Femur (tissue), 1 donor: ENCODE data around the gene WDHD1.
"Not testable (repeated sequence)": the region's sequence is repeated elsewhere in the genome, so short reads cannot be mapped to it uniquely, and the experiment has no call there.

Experiments used
- DNase-seq: peaks from one replicate; pipeline ENCODE4 v3.0.0-alpha.2; 2017

Gene WDHD1

GRCh38 chr14:54952803-54953202 lies 74.1 kb downstream of the WDHD1 start:
- not testable (repeated sequence) for DNase-seq

DNA sequence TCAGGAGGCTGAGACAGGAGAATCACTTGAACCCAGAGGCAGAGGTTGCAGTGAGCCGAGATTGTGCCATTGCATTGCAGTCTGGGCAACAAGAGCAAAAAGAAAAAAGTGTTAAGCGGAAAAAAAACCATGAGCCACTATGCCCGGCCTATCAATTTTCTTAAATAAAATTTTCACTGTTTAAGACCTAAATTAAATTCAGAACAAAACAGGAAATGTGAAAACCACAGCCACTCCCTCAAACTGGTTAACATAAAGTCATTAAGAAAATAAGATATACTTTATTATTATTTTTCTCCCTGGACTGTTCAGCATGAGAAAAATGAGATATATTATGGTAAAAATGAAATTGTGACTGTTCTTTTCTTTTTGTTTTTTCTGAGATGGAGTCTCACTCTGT lies 79.7 kb downstream of the WDHD1 start:
- DNase-seq: no peak

- no peak for DNase-seq
Measured at GRCh38 chr14:54946500-54946899, 80.4 kb downstream of the WDHD1 start.

DNA sequence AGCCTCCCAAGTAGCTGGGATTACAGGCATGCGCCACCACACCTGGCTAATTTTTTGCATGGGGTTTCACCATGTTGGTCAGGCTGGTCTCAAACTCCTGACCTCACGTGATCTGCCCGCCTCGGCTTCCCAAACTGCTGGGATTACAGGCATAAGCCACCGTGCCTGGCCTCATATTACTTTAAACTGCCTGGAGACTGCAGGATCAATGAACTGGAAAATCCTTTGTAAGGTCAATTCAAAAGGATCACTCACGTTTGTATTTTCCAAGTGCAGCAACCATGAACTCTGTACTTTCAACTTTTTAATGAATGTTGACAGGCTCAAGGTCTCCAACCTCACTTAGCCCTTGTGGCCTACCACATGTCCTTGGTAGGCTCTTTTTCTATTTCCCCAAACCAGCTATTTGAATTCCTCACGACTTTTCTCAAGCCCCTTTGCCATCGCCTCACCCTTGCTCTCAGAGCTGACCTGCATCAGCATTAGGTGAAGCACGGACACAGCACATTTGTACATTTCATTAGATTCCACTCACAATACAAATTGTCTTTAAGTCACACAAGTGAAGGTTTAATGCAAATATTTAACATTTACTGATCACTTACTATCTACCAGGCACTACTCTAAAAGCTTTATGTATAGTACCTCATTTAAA lies 82.0 kb downstream of the WDHD1 start:
- DNase-seq: no peak

DNA sequence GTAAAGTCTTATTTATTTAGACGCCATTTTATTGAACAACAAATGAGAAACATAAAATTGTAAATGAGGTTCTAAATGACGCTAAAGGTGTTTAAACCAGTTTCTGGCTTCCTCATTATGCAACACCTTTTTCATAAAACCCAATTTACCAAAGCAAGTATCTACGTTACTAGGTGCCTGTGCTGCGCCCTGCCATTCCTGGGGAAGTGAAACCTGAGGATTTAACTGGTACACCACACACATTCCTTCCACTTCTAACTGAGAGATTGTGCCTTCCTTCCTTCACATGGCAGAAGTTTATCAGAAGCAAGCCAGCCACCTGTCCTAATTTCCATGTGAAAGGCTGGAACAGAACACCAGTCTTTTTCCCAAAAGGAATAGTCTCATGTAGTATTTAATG lies 84.0 kb downstream of the WDHD1 start:
- DNase-seq: no peak

DNA sequence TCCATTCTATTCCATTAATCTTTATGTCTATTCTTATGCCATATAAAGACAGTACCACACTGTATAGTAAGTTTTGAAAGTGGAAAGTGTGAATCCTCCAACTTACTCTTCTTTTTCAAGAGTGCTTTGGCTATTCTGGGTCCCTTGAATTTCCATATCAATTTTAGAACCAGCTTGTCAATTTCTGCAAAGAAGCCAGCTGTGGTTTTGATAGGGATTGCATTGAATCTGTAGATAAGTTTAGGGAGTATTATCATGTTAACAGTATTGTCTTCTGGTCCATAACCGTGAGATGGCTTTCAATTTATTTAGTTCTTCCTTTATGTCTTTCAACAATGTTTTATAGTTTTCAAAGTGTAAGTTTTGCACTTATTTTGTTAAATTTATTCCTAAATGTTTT lies 90.1 kb downstream of the WDHD1 start:
- no peak for DNase-seq

DNA sequence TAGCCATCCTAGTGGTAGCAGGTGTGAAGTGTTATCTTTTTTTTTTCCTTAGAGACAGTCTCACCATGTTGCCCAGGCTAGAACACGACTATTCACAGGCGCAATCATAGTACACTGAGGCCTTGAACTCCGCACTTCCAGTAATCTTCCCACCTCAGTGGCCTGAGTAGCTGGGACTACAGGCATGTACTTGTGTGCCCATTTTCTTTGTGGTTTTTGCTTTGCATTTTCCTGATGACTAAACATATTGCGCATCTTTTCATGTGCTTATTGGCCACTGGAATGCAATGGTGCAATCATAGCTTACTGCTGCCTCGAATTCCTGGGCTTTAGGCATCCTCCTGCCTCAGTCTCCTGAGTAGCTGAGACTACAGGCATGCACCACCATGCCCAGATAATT lies 90.9 kb downstream of the WDHD1 start:
- DNase-seq: no peak

GRCh38 chr14:54935100-54935499 lies 91.8 kb downstream of the WDHD1 start:
- no peak for DNase-seq

GRCh38 chr14:54933006-54933405 lies 93.9 kb downstream of the WDHD1 start:
- DNase-seq: no peak

- no peak for DNase-seq
Measured at GRCh38 chr14:54931598-54932340, 95.1 kb downstream of the WDHD1 start.

GRCh38 chr14:54931101-54931500 lies 95.8 kb downstream of the WDHD1 start:
- DNase-seq: no peak

DNA sequence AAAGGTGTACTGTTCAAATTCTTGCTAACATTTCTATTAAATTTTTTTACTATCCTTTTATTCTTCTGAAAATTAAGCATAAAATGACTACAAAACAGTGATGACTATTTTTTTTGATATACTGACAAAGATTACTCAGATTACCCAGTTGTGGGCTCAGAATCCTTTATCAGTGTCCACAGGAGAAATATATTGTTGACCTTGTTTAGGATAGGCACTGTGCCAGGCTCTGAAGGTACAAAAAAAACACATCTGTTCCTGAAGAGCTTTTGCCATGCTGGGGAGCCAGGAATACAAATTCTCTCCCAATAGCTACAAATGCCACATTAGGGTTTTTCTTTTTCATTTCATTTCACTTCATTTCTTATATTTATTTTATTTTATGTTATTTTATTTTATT lies 97.3 kb downstream of the WDHD1 start:
- DNase-seq: no peak

- no peak for DNase-seq
Measured at GRCh38 chr14:54928216-54928615, 98.7 kb downstream of the WDHD1 start.

GRCh38 chr14:54927551-54927950 lies 99.3 kb downstream of the WDHD1 start:
- no peak for DNase-seq

GRCh38 chr14:54926570-54926969 lies 100.3 kb downstream of the WDHD1 start:
- DNase-seq: not testable (repeated sequence)

GRCh38 chr14:54922598-54922997 lies 104.3 kb downstream of the WDHD1 start:
- no peak for DNase-seq

GRCh38 chr14:54920052-54920451 lies 106.8 kb downstream of the WDHD1 start:
- DNase-seq: no peak

GRCh38 chr14:54919330-54919729 lies 107.6 kb downstream of the WDHD1 start:
- DNase-seq: no peak

GRCh38 chr14:54918427-54918826 lies 108.5 kb downstream of the WDHD1 start:
- peak; percentile 35 for DNase-seq

DNA sequence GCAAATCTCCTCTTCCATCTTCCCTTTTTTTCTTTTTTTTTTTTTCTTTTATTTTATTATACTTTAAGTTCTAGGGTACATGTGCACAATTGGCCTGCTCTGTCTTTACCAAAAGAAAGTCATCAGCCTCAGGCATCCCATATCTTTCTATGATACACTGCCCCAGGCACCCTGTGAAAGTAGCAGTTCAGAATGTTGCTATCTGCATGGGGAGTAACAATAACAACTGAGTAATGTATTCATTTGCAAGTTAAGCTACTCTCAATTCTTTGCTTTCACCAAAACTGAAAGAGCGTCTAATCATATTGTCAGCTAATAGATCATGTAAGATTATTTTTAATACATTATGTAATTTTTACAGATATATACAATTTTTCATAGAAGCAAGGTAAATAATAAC lies 110.8 kb downstream of the WDHD1 start:
- no peak for DNase-seq

- no peak for DNase-seq
Measured at GRCh38 chr14:54909817-54910558, 116.9 kb downstream of the WDHD1 start.

DNA sequence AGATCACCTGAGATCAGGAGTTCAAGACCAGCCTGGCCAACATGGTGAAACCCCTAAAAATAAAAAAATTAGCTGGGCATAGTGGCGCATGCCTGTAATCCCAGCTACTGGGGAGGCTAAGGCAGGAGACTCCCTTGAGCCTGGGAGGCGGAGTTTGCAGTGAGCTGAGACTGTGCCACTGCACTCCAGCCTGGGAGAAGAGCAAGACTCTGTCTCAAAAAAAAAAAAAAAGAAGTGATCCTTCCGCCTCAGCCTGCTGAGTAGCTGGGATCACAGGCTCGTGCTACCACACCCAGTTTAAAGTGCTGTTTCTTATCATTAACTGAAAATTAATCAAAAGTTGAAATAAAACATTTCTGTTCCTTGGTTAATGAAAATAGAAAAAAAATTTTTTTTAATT lies 117.9 kb downstream of the WDHD1 start:
- not testable (repeated sequence) for DNase-seq

DNA sequence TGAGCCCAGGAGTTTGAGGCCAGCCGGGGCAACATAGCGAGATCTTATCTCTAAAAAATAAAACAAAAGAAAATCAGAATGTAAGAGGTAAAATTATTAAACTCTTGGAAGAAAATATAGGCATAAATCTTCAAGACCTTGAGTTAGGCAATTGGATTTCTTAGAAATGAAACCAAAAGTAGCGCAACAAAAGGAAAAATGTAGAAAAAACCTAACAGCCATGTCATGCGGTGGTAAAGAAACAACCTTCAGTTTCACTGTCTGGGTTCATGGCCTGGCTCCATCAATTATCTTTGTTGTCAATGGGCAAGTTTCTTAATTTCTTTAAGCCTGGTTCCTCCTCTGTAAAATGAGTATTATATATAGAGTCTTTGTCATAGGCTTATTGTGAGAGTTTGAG lies 118.7 kb downstream of the WDHD1 start:
- no peak for DNase-seq

GRCh38 chr14:54906075-54906474 lies 120.8 kb downstream of the WDHD1 start:
- no peak for DNase-seq
